ENCODE measurements around the gene CADPS. TPM values are rescaled to one million over a fixed set of nuclear protein-coding genes. Genes with fewer than 3 reads are reported as not detected.

Gene CADPS
- total and polyA plus RNA-seq, 8 donors: 0.50 to 2.9 (median 2.2) TPM

DNA sequence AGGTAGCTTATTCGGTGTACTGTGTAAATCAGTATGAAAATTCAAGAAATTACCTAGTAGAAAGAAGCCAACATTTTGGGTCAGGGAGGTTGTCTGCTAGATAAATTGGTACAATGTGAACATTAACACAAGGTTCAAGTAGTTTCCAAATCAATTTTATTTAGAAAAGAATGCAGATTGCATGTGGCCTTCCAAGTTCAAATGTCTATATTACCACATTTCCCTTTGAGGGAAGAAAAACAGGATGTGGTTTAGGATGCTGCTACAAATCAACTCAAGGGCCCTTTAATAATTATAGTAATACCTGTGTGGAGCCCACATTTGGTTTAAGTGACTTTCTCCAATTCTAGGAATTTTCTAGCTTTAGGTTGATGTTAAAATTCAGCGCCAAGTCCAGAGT lies 57.5 kb downstream of the CADPS start:
- Histone ChIP-seq H3K27ac (no peak overlapping the region), H3K9me3 (no peaks in the 10 kb centered on the region), H3K4me1 (no peaks in the 10 kb centered on the region), H3K36me3 (no peaks in the 10 kb centered on the region), H3K27me3 (no peaks in the 10 kb centered on the region), H3K4me3 (no peak overlapping the region)
- DNase-seq: no peak
- TF ChIP-seq, protein P1, sequence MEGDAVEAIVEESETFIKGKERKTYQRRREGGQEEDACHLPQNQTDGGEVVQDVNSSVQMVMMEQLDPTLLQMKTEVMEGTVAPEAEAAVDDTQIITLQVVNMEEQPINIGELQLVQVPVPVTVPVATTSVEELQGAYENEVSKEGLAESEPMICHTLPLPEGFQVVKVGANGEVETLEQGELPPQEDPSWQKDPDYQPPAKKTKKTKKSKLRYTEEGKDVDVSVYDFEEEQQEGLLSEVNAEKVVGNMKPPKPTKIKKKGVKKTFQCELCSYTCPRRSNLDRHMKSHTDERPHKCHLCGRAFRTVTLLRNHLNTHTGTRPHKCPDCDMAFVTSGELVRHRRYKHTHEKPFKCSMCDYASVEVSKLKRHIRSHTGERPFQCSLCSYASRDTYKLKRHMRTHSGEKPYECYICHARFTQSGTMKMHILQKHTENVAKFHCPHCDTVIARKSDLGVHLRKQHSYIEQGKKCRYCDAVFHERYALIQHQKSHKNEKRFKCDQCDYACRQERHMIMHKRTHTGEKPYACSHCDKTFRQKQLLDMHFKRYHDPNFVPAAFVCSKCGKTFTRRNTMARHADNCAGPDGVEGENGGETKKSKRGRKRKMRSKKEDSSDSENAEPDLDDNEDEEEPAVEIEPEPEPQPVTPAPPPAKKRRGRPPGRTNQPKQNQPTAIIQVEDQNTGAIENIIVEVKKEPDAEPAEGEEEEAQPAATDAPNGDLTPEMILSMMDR (IDR thresholded peaks at IDR 0.05): no peak
- ATAC-seq: no peak
- intact Hi-C loops (cut with DNase I): no loop called here

DNA sequence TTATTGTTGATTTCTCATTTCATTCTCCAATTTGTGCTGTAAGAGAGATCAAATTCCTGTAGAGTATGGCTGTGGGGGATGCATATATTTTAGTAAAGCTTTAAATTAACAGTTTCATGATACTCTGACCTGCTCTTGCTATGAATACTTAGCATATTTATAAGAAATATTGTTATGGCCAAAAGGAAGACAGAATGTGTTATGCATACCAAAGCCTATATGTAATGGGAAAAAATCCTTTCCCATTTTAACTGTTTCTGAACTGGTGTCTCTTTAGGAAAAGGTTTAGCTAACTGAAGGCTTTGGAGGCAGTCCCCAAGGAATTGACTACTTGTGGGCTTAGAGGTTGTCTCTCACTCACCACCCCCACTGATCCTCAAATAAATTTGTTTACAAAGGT lies 59.2 kb downstream of the CADPS start:
- Histone ChIP-seq H3K9me3 (no peaks in the 10 kb centered on the region), H3K4me1 (no peaks in the 10 kb centered on the region), H3K27me3 (no peaks in the 10 kb centered on the region), H3K4me3 (no peak overlapping the region), H3K27ac (no peak overlapping the region), H3K36me3 (no peaks in the 10 kb centered on the region)
- DNase-seq (no peak), ATAC-seq (no peak)
- TF ChIP-seq, protein P1 (IDR thresholded peaks at IDR 0.05): no peak
- intact Hi-C loops (cut with DNase I): no loop called here

DNA sequence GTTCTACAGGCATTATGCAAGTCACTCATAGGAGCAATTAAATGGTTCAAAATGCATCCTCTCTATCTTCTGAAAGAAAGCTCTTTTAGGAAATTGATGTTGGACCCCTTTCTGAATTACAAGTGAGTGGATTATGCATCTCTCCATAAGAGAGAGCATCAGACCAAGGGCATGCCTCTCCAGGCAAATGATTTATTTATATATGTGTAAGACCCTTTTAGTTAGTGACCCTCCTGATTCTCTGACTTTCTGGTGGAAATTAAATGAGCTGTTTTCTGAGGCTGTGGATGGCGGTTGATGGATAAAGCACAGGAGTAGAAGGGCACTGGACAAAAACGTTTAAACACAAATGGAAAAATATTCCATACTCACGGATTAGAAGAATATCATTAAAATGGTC lies 62.6 kb downstream of the CADPS start:
- ATAC-seq: no peak
- intact Hi-C loops (cut with DNase I): no loop called here
- TF ChIP-seq, protein P1 (IDR thresholded peaks at IDR 0.05): no peak

DNA sequence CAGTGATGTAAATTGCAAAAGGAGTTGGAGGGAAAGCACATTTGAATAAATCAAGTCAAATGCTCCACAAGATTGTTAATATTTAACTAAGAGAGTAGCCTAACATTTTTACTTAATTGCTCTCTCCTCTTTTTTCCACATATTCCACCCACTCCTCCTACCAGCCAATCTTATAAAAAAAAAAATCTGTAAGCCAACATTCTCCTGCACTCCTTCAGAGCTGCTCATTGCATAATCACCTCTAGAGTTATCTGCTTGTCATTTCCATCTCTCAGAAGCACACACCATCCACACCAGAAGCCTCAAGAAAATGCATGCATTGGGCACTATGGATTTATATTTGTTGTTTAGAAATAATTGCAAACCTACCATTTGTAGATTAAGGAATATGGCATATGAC lies 64.1 kb downstream of the CADPS start:
- DNase-seq: no peak
- intact Hi-C loops (cut with DNase I): no loop called here
- no peaks in the 10 kb centered on the region for H3K4me1 ChIP-seq
- no peaks in the 10 kb centered on the region for H3K9me3 ChIP-seq
- H3K27me3 ChIP-seq: no peaks in the 10 kb centered on the region
- ATAC-seq: no peak
- H3K27ac ChIP-seq: no peak overlapping the region
- H3K4me3 ChIP-seq: no peak overlapping the region
- TF ChIP-seq, protein P1 (IDR thresholded peaks at IDR 0.05): no peak
- H3K36me3 ChIP-seq: no peaks in the 10 kb centered on the region

More for the DNA sequence above, 62.6 kb downstream of the CADPS start:
- no peak for DNase-seq
- no peaks in the 10 kb centered on the region for H3K36me3 ChIP-seq
- H3K4me1 ChIP-seq: no peaks in the 10 kb centered on the region
- no peak overlapping the region for H3K27ac ChIP-seq
- H3K9me3 ChIP-seq: no peaks in the 10 kb centered on the region
- no peaks in the 10 kb centered on the region for H3K27me3 ChIP-seq
- H3K4me3 ChIP-seq: no peak overlapping the region

DNA sequence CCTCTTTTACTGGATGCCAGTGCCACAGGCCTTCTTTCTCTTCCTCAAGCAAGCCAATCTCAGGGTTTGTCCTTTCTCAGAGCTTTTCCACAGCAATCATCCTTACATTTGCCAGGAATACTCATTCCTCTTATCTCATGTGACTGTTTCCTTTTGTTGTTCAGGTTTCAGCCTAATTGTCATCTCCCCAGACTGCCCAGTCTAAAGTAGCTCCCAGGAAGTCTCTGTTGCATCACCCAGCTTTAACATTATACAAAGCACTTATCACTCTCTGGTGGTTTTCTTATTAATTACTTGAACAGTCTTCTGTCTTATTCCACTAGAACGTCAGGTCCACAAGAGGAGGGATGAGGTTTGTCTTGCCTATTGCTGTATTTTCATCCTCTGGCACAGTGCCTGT lies 65.8 kb downstream of the CADPS start:
- Histone ChIP-seq H3K9me3 (no peaks in the 10 kb centered on the region), H3K27me3 (no peaks in the 10 kb centered on the region), H3K27ac (no peak overlapping the region), H3K36me3 (no peaks in the 10 kb centered on the region), H3K4me3 (no peak overlapping the region), H3K4me1 (no peaks in the 10 kb centered on the region)
- intact Hi-C loops (cut with DNase I): no loop called here
- DNase-seq (no peak), ATAC-seq (no peak)
- TF ChIP-seq, protein P1 (IDR thresholded peaks at IDR 0.05): no peak

Measured in left lung (tissue), 10 donors.